ENCODE data around the gene ZNF70.

ZNF70 gene

GRCh38 chr22:23697031-23697970, 53.6 kb downstream of the ZNF70 start:
- Histone ChIP-seq H3K9me3 (no peaks in the 10 kb centered on the region), H3K4me3 (ENCODE audit: low read depth, low read length) (no peak overlapping the region), H3K36me3 (peaks cover 46% of the 10 kb centered on the region), H3K27me3 (no peaks in the 10 kb centered on the region), H3K4me1 (no peaks in the 10 kb centered on the region)
- no peak for DNase-seq
- TF ChIP-seq CTCF (IDR thresholded peaks at IDR 0.05; ENCODE audit: low read depth, low read length), result no peak

GRCh38 chr22:23696326-23696851, 54.5 kb downstream of the ZNF70 start:
- no peaks in the 10 kb centered on the region for H3K4me1 ChIP-seq
- no peaks in the 10 kb centered on the region for H3K9me3 ChIP-seq
- H3K36me3 ChIP-seq, result peaks cover 41% of the 10 kb centered on the region
- H3K4me3 ChIP-seq (ENCODE audit: low read depth, low read length), result no peak overlapping the region
- no peak for TF ChIP-seq CTCF (IDR thresholded peaks at IDR 0.05; ENCODE audit: low read depth, low read length)
- no peaks in the 10 kb centered on the region for H3K27me3 ChIP-seq
- no peak for DNase-seq

- no peak for DNase-seq
- Histone ChIP-seq H3K4me3 (ENCODE audit: low read depth, low read length) (no peak overlapping the region), H3K36me3 (peaks cover 38% of the 10 kb centered on the region), H3K27me3 (no peaks in the 10 kb centered on the region), H3K4me1 (no peaks in the 10 kb centered on the region), H3K9me3 (no peaks in the 10 kb centered on the region)
- no peak for TF ChIP-seq CTCF (IDR thresholded peaks at IDR 0.05; ENCODE audit: low read depth, low read length)
Observed at GRCh38 chr22:23695571-23696325, 55.2 kb downstream of the ZNF70 start.

GRCh38 chr22:23695141-23695540, 55.8 kb downstream of the ZNF70 start:
- Histone ChIP-seq H3K27me3 (no peaks in the 10 kb centered on the region), H3K9me3 (no peaks in the 10 kb centered on the region), H3K36me3 (peaks cover 32% of the 10 kb centered on the region), H3K4me1 (no peaks in the 10 kb centered on the region), H3K4me3 (ENCODE audit: low read depth, low read length) (no peak overlapping the region)
- no peak for TF ChIP-seq CTCF (IDR thresholded peaks at IDR 0.05; ENCODE audit: low read depth, low read length)
- DNase-seq, result no peak

- H3K4me3 ChIP-seq (ENCODE audit: low read depth, low read length), result no peak overlapping the region
- H3K27me3 ChIP-seq, result no peaks in the 10 kb centered on the region
- no peak for TF ChIP-seq CTCF (IDR thresholded peaks at IDR 0.05; ENCODE audit: low read depth, low read length)
- peaks cover 31% of the 10 kb centered on the region for H3K36me3 ChIP-seq
- no peaks in the 10 kb centered on the region for H3K4me1 ChIP-seq
- DNase-seq, result no peak
- no peaks in the 10 kb centered on the region for H3K9me3 ChIP-seq
Observed at GRCh38 chr22:23693979-23694680, 56.8 kb downstream of the ZNF70 start.
